HL-60 (cell line): ENCODE measurements around the gene MLN.

Source experiments
- POLR2AphosphoS5 ChIP-seq: IDR thresholded peaks from 2 replicates; pipeline ENCODE4 v1.6.1; 2012; ENCODE audit warnings: low read depth
- TF ChIP-seq, protein P1 (sequence below): IDR thresholded peaks from one replicate; pipeline ENCODE4 v1.5.1; 2011; ENCODE audit warnings: low read length, control low read depth, inconsistent platforms; ENCODE audit not compliant: insufficient read depth

DNA sequence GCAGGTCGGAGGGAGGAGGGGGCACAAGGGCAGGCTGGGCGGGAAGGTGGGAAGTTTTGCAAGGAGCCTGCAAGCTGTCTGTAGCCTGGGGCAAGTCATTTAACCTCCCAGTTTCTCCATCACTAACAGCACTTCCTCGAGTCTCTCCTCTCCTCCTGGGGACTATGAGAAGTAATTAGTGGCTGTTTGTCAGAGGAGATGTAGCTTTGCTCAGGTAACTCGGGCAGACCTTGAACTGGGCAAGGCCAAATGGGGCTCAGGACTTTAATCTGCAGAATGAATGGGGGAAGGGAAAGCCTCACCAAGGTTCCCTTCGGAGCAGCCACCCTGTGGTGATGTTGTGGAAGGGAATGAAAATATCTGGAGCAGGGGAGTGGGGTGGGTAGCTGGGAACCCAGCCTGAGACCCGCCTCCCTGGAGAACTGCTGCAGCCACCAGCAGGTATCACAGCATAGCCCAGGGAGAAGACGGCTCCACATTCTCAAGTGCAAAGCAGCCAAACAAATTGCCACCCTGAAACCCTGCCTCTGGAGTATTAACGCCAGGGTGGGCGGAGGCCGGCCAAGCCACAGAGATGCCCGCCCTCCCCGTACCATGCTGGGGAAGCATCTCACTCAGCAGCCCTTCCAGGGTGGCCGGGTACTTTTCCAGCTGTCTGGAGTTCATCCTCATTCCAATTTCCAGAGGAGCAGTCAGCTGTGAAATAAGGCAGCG, 8.7 kb downstream of the MLN start:
- TF ChIP-seq POLR2AphosphoS5, result no peak
- TF ChIP-seq, protein P1, sequence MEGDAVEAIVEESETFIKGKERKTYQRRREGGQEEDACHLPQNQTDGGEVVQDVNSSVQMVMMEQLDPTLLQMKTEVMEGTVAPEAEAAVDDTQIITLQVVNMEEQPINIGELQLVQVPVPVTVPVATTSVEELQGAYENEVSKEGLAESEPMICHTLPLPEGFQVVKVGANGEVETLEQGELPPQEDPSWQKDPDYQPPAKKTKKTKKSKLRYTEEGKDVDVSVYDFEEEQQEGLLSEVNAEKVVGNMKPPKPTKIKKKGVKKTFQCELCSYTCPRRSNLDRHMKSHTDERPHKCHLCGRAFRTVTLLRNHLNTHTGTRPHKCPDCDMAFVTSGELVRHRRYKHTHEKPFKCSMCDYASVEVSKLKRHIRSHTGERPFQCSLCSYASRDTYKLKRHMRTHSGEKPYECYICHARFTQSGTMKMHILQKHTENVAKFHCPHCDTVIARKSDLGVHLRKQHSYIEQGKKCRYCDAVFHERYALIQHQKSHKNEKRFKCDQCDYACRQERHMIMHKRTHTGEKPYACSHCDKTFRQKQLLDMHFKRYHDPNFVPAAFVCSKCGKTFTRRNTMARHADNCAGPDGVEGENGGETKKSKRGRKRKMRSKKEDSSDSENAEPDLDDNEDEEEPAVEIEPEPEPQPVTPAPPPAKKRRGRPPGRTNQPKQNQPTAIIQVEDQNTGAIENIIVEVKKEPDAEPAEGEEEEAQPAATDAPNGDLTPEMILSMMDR, result no peak
